ENCODE measurements around the gene C10orf105. TPM values are rescaled to one million over a fixed set of nuclear protein-coding genes. Genes with fewer than 3 reads are reported as not detected.

The C10orf105 gene
- polyA plus RNA-seq, 1 of the 3 experiments (the other 2 are of a cell fraction), result not detected

GRCh38 chr10:71661779-71662336 lies 57.7 kb downstream of the C10orf105 start (continued):
- TF ChIP-seq ZBTB33 (IDR thresholded peaks at IDR 0.05; ENCODE audit: borderline replicate concordance, low read depth) (no peak), SMC3 (IDR thresholded peaks at IDR 0.05; ENCODE audit: low read depth, low read length) (no peak), TAF1 (IDR thresholded peaks at IDR 0.05; ENCODE audit: borderline replicate concordance, low read depth, low read length) (no peak), IRF3 (IDR thresholded peaks at IDR 0.05; ENCODE audit: low read depth, low read length) (no peak), PBX3 (IDR thresholded peaks at IDR 0.05) (no peak)

Other genes starting within 250 kb of the C10orf105 start
- gene VSIR, start 53.7 kb upstream of the C10orf105 start, polyA plus RNA-seq (2012; rRNA removed), result 8.7 and 11.3 TPM in 2 replicates
- gene PSAP, start 131.5 kb upstream of the C10orf105 start, polyA plus RNA-seq (2012; rRNA removed), result 1,647 and 1,947 TPM in 2 replicates
- gene CHST3, start 244.6 kb upstream of the C10orf105 start, polyA plus RNA-seq (2012; rRNA removed), result 6.0 and 6.1 TPM in 2 replicates